ENCODE measurements around the gene CCM2L.
"Not testable (repeated sequence)": the region's sequence is repeated elsewhere in the genome, so short reads cannot be mapped to it uniquely, and the experiment has no call there.

CCM2L gene

DNA sequence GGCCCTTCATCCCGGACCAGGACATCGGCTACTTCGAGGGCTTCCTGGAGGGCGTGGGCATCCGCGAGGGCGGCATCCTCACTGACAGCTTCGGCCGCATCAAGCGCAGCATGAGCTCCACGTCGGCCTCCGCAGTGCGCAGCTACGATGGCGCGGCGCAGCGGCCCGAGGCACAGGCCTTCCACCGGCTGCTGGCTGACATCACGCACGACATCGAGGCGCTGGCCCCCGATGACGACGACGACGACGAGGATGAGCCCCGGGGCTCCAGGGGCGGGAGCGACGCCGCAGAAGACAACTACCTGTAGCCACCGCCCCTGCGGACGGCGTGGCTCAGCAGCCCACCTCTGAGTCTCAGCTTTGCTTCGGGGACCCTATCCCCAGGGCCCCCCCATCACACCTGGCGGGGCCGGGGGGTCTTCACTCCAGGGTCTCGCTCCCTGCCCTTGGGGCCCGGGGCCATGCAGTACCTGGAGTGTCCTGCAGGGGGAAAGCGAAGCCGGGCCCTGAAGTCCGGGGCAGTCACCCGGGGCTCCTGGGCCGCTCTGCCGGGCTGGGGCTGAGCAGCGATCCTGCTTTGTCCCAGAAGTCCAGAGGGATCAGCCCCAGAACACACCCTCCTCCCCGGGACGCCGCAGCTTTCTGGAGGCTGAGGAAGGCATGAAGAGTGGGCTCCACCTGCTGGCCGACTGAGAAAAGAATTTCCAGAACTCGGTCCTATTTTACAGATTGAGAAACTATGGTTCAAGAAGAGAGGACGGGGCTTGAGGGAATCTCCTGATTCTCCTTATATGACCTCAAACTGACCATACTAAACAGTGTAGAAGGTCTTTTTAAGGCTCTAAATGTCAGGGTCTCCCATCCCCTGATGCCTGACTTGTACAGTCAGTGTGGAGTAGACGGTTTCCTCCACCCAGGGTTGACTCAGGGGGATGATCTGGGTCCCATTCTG lies 21.0 kb downstream of the CCM2L start:
- DNase-seq = peak; percentile 83

DNA sequence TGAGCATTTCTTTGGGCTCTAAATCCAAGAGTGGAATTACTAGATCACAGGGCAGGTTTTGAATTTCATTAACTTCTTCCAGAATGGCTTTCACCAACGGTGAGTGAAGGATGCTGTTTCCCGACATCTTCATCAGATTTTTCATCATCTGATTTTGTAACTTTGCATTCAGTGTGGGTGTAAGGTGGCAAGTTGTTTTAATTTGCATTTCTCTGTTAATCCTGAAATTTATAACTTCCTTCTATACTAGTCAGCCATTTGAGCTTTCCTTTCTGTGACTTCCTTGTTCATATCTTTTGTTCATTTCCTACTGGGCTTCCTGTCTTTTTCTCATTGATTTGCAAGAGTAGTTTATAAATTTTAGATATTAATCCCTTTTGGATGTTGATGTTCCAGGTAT lies 23.1 kb downstream of the CCM2L start:
- DNase-seq = no peak

DNA sequence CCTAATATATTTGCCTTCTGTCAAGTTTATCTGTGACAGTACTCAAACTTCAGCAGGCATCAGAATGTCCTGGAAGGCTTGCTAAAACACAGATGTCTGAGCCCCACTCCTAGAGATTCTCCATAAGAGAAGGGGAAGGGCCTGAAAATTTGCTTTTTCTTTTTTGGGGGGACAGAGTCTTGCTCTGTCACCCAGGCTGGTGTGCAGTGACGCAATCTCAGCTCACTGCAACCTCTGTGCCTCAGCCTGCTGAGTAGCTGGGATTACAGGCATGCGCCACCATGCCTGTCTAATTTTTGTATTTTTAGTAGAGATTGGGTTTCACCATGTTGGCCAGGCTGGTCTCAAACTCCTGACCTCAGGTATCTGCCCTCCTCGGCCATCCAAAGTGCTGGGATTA lies 23.5 kb downstream of the CCM2L start:
- not testable (repeated sequence) for DNase-seq

DNA sequence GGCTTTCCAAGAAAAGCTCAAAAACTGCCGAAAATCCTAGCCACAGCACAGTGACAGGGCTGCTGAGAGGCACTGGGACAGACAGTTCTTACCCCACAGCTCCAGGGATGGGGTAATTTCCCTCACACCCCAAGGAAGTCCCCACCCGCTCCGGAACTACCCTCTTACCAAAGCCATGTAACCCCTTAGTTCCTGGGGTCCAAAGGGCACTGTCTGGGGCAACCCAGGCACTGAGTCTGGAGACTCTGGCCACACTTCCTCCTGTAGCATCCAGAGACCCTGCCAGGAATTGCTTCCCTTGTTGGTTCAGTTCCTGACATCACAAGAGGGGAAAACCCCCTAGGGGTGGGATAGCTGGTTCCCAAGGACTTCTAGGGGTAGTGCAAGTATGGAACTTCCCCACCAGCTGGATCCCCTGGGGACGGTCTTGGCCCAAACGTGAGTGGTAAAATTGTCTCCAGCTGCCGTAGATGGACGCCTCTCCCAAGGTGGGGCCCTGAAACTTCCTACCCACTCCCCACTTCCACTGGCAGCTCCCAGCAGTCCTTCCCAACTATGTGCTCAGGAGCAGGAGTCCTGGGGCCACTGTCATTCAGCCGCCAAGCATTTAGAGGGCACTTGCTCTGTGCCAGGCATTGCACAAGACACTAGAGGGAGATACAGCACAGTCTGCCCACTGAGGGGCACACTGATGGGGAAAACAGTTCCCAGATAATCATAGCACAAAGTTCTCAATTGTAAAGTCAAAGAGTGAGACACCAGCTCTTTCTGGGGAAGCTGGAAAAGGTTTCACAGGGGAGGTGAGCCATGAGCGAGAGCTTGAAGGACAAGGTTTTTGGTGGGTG lies 24.6 kb downstream of the CCM2L start:
- DNase-seq = peak; percentile 45

DNA sequence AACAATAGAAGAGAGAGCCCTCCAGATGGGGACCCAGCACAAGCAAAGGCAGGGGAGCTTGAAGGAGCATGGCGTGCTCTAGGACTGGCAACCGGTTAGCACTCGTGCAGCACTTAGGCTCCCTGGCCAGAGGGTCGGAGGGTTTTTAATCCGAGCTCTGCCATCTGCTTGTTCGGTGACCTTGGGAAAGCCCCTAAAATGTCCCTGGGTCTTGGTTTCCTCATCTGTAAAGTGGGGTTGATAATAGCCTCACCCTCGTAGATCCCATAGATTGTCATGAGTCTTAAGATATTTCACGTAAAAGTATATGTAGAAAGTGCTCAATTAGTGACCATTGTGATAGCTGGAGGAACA lies 25.2 kb downstream of the CCM2L start:
- DNase-seq = peak; percentile 30

DNA sequence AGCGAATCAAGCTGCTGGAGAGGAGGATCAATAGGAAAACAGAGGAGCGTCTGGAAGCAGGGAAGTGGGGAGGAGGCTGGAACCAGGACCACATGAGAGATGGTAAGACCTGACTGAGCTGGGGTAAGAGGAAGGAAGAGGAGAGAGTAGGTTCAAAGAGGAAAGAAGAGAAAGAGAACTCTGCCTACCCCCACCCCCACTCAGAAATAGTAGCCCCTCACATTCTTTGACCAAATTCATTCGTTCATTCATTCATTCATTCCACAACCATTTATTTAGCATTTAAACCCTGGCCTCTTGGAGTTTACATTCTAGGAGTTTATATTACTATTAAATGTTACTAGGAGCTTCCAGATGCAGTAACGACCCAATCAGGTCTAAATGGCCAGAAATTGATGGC lies 26.0 kb downstream of the CCM2L start:
- DNase-seq = peak; percentile 22

DNA sequence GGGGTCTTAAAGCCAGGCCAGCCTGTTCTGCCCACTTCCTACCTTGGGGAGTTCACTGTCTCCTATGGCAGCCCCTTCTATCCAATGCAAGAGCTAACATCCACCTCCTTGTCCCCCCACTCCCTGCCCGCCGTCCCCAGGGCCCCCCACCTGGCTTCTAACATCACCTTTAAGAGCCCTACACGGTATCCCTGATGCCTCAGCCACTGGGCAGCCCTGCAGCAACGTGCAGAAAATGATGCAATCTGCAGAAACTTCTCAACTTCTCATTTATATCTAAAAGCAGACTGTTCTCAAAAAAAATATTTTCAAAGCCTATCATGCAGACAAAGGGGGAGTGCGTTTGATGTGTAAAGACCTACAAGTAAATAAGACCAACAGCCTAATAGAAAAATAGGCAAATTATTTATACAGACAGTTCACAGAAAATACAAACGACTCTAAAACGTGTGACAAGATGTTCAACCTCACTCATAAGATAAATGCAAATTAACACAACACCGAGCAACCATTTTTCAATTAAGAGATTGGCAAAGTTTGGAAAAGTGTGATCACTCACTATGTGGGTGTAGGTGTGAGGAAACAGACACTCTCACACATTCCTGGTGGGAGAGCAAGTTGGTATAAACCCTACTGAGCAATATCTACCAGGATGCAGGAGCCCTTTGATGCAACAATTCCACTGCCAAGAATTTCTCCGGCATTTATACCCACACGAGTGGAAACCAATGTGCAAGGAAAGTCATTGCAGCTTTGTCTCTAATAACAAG lies 26.7 kb downstream of the CCM2L start:
- DNase-seq = no peak

DNA sequence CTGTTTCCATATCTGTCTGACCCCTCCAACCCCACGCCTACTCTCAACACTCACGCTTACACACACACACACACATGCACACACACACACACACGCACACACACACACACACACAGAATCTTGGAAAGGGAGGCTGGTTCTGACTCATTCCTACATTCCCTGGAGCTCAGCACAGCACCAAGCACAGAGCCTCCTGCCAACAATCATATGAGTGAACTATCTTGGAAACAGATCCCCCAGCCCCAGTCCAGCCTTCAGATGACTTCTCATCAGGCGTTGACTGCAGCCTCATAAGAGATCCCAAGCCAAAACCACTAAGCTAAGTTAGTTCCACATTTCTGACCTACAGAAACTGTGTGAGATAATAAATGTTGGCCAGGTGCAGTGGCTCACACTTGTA lies 27.7 kb downstream of the CCM2L start:
- DNase-seq = no peak

DNA sequence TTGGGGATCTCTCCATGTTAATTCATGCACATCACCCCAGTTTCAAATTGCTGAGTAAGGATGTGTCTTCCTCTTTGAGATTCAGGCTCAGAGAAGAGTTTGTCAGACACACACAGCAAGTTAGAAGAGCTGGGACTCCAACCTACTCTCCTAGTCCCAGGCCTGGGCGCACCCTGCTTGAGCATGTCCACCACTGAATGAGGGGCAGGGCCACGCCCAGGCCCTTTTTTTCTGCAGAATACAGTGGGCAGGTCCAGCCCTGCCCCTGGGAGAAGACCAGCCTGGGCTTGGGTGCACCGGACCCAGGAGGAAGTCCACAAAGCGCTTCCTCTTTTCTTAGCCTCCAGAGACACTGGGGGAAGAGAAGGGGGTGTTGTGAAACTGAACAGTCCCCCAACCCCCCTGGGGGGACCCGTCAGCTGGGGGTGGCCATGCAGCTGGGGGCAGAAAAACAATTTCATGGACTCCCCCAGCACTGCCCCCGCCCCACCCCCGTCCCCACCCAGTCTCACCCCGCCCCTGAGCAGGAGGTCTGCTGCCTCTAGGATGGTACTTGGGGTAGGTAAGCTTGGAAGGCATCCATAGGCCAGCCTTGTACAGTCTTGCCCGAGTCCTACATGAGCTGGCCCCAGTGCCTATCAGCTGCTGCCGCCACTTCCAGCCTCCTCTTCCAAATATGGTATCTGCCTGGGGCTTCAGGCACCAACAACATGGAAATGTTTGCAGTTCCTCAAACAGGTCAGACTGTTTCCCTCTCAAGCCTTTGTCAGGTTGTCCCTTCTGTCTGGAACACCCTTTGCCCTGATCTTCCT lies 30.1 kb downstream of the CCM2L start:
- no peak for DNase-seq

DNA sequence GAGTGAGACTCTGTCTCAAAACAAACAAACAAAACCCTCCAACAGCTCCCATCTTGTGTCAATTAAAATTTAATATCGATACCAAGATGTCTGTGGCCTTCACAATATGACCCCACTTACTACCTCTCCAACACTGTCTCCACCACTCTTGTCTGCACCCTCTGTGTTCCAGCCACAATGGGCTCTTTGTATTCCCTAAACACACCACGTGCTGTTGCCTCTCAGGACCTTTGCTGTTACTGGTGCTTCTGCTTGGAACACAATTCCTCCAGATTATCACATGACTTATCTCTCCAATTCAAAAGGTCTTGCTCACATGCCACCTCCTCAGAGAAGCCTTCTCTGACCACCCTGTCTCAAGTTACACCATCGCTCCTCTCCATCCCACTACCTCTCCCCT lies 35.8 kb downstream of the CCM2L start:
- DNase-seq = no peak

DNA sequence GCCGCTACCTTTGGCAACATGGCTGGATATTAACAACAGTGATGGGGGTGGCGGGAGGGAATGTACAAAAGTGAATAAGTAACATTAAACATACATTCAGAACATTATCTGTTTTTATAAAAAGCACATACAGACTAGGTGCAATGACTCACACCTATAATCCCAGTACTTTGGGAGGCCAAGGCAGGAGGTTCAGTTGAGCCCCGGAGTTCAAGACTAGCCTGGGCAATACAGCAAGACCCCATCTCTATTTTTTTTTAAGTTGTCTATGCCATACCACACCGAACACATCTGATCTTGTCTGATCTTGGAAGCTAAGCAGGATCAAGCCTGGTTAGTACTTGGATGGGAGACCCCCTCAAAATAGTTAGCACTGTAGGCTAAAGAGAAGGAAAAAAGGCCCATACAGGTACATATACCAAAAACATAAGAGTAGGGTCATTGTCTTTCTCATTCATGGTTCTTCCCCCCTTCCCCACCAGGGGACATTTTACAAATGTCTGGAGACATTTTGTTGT lies 40.1 kb downstream of the CCM2L start:
- no peak for DNase-seq

DNA sequence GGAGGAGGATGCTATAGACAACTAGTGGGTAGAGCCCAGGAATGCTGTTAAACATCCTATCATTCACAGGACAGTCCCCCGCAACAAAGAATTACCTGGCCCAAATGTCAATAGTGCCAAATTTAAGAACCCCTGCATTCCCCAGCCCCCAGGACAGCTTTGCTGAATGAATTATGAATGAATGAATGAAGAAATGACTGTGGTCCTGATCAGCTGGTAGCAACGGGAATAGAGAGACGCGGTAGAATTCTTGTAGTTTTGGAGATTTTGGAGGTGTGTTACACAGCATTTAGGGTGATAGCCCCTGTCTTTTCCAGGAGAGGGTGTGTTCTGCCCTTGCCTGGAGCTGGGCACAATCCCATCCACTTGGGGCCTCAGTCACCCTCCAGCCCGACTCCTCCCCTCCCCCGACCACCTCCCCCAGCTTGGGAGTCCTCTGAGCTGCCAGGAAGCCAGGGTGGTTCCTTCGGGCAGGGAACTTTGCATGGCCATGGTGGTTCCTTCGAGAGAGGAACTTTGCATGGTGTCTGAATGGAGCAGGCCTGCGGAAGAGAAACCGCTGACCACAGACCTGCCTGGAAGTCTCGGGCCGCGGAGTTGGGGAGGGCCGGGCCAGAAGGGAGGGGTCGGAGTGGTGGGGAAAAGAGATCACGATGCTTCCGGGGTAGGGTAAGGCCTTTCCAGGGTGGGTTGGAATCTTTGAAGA lies 40.8 kb downstream of the CCM2L start:
- no peak for DNase-seq

DNA sequence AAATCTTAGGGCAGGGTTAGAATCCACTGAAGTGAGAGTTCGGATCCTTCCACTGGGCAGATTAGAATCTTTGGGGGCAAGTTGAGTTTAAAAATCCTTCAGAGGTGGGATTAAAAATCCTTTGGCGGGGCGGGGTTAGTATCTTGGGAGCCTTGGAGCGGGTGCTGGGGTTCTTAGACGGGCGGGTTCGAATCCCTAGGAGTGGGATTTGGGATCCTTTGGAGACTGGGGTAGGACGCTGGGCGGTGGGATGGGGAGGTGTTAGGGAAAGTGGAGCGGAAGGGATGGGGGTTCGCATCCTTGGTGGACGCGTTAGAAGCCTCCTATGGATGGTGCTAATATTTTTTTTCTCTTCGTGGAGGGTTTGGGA lies 41.5 kb downstream of the CCM2L start:
- DNase-seq = no peak

DNA sequence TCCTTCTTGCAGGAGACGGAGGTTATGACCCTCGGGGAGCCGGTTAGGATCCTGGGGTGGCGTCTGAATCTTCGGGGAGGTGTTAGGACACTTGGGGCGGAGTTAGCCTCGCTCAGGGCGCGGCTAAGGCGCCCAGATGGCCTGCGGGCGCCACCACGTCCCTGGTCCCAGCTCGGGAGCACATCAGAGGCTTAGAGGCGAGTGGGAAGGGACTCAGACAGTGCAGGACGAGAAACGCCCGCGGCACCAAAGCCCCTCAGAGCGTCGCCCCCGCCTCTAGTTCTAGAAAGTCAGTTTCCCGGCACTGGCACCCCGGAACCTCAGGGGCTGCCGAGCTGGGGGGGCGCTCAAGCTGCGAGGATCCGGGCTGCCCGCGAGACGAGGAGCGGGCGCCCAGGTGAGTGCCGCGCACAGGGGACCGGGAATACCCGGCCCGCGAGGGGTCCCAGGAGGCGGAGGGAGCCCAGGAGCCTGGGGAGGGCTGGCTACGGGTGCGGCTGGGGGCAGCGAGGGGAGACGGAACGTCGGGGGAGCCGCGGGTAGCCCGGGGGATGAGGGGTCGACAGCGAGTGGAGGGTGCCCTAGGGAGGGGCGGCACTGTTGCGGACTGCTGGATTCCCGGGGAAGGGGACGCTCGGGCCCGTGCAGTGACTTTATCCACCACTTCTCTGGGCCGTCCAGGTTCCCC lies 42.0 kb downstream of the CCM2L start, which contains the start of gene HCK:
TSS of gene HCK (plus strand) at position 153 of the 688 bp plus-strand sequence.
- DNase-seq = no peak

DNA sequence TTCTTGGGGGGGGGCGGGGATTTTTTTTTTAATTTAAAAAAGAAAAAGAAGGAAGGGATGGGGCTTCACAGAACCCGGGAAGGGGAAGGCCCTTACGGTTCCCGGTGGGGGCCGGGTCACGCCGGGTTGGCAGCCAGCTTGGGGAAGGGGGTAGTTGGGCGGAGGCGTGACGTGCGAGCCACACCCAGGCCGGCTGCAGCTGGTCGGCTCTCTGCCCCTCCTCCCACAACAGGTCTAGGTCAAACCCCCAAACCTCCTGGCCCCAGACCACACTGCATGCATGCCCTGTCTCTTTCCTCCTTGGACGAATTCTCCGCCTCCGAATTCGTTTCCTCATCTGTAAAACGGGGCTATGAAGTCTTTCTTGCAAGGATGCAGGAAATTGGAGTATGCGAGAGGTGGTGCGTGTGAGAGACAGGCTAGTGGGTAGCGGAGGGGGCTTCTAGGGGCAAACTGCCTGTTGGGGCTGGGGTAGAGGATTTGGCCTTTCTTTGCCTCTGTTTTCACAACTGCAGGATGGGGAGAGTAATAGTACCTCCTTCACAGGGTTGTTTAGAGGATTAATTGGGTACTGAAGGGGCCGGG lies 42.6 kb downstream of the CCM2L start:
- no peak for DNase-seq

DNA sequence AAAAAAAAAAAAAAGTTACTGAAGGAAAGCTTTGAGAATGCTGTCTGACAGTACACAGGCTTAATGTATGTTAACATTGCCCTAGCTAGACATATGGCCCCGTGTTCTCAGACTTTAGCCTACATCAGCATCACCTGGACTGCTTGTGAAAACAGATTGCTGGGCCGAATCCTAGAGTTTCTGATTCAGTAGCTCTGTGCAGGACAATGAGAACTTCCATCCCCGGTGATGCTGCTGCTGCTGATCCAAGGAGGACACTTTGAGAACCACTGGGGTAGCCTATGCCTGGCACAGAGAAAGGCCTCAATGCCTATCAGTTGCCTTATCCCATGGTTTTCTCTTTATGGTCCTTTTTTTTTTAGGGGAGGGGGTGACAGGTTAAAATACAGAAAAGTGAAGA lies 43.4 kb downstream of the CCM2L start:
- DNase-seq = no peak

DNA sequence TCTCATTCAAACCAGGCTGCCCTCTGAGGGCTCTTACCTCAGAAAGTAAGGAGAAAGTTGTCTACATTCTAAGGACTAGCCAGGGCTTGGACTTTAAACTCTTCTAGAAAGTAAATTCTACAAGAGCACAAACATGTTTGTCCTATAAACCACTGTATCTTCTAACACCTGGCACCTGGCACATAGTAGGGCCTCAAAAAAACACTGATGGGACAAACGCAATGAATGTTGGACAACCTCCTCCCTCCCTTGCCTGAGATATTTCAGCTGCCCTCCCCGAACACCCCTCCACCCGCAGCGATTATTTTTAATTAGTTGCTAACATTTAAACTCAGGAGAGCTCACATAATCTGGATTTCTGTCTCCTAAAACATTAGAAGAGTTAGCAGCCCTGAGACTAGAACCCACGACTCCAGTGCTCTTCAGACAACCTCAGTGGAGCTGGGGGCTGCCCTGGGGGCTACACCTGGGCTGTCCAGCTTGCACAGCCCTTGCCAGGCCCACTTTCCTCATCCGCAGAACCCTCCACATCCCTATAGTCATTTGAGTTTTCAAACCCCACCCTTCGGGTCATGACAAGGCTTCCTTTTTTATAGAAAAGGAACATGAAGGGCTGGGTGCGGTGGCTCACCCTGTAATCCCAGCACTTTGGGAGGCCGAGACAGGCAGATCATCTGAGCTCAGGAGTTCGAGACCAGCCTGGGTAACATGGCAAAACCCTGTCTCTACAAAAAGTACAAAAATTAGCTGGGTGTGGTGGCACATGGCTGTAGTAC lies 46.7 kb downstream of the CCM2L start:
- no peak for DNase-seq

DNA sequence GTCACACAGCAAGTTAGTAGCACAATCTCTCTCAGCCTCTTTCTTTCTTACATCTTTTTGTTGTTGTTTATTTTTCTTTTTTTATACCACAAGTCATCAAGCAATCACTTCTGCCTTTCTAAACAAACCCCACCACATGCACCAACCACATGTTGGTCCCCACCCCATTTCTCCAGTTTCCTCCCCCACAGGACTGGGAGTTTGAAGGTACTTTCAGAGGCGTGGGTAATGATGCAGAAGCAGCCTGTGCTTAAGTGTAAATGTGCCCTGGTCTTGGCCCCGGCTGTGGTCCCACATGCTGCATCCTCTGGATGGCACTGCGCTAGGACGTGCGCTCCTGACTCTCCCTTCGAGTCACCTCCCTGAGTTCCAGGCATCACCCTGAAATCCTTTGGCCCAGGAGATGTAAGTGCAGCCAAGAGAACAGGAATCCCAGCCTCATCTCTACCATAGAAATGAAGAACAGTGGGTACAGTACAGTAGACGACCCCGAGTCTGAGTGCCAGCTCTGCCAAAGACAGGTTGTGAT lies 47.5 kb downstream of the CCM2L start:
- no peak for DNase-seq

DNA sequence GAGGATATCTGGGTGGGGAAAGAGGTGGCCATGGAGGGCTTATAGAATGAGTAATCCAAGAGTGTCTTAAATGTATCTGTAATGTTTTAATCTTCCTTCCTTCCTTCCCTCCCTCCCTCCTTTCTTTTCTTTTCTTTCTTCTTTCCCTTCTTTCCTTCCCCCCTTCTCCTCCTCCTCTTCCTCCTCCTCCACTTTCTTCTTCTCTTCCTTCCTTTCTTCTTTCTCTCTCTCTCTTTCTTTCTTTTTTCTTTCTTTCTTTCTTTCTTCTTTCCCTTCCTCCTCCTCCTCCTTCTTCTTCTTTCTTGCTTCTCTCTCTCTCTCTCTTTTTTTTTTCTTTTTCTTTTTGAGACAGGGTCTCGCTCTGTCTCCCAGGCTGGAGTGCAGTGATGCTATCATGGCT lies 49.0 kb downstream of the CCM2L start:
- no peak for DNase-seq

Data from activated effector memory CD4-positive, alpha-beta T cell treated with anti-CD3 and anti-CD28 coated beads, Interleukin-2, amount 50 U/mL, for 16 hours (primary cell).